Esophagus muscularis mucosa (tissue), 4 donors: ENCODE measurements around the gene TMEM250. TPM values are rescaled to one million over a fixed set of nuclear protein-coding genes. Genes with fewer than 3 reads are reported as not detected.
"Not testable (repeated sequence)": the region's sequence is repeated elsewhere in the genome, so short reads cannot be mapped to it uniquely, and the experiment has no call there.

Experiments
- DNase-seq: peaks from one replicate; pipeline ENCODE4 v3.0.0-alpha.2; 2017; ENCODE audit errors: extremely low spot score
- H3K27ac ChIP-seq, 4 donors: fragments of 200-600 bp; sonication (generic); replicated peaks in 1 of 4; 1 replicate in 3 of 4; 2 replicates in 1 of 4; pipeline ENCODE4 v1.5.1; 2016 to 2019; ENCODE audit warnings: mild to moderate bottlenecking in 1 of 4
- H3K27me3 ChIP-seq, 4 donors: fragments of 200-600 bp; sonication (generic); one replicate each; pipeline versions ENCODE4 v1.5.1 to v1.6.0; 2016 to 2019
- H3K36me3 ChIP-seq, 4 donors: fragments of 200-600 bp; sonication (generic); one replicate each; pipeline ENCODE4 v1.5.1; 2016 to 2019
- H3K4me1 ChIP-seq, 4 donors: fragments of 200-600 bp; sonication (generic); one replicate each; pipeline ENCODE4 v1.5.1; 2016 to 2019
- H3K4me3 ChIP-seq, 4 donors: fragments of 200-600 bp; sonication (generic); 1 replicate in 2 of 4; 2 replicates in 2 of 4; pipeline ENCODE4 v1.5.1; 2016 to 2019; ENCODE audit warnings: mild to moderate bottlenecking in 4 of 4, moderate library complexity in 1 of 4
- H3K9me3 ChIP-seq, 4 donors: fragments of 200-600 bp; sonication (generic); 1 replicate in 3 of 4; 2 replicates in 1 of 4; pipeline ENCODE4 v1.5.1; 2016 to 2019
- EP300 ChIP-seq: sonication (generic); formaldehyde crosslinking; IDR thresholded peaks from one replicate; pipeline ENCODE4 v1.6.1; 2017; ENCODE audit warnings: antibody characterized with exemption
- POLR2A ChIP-seq: fragments of 450-650 bp; IDR thresholded peaks from one replicate; pipeline ENCODE4 v1.6.1; 2017; ENCODE audit warnings: antibody characterized with exemption, moderate library complexity, mild to moderate bottlenecking, low read depth
- POLR2AphosphoS5 ChIP-seq, 2 donors: sonication (generic); formaldehyde crosslinking; IDR thresholded peaks; one replicate each; pipeline ENCODE4 v1.6.1; 2017; ENCODE audit warnings: antibody characterized with exemption in 2 of 2
- WGBS: methylation state at CpG from one replicate; pipeline ENCODE4 v1.1.5; 2018; 5-methylcytosine and 5-hydroxymethylcytosine counted together
- intact Hi-C: fragments of 100-400 bp; cut with DNase I; formaldehyde crosslinking; loops from one replicate; pipeline ENCODE4 v1.15.1; 2023
- total RNA-seq, 4 donors: library from RNA; depleted of rRNA; stranded (reverse); fragments of >200 nt; gene quantifications; one replicate each; pipeline versions ENCODE4 v1.1.0 to v1.2.1, GENCODE V29; 2016
- TF ChIP-seq, protein P1 (sequence below), 3 experiments: fragments of 200-600 bp in 2 of 3; fragments of 450-650 bp in 1 of 3; sonication (generic) in 2 of 3; IDR thresholded peaks; one replicate each; pipeline ENCODE4 v1.5.1; 2017 to 2019; ENCODE audit warnings: antibody characterized with exemption in 3 of 3, mild to moderate bottlenecking in 2 of 3, moderate library complexity in 1 of 3

TMEM250 gene
- total RNA-seq, 4 donors from 2014 or later, result 33.6 to 77.6 (median 59.4) TPM

DNA sequence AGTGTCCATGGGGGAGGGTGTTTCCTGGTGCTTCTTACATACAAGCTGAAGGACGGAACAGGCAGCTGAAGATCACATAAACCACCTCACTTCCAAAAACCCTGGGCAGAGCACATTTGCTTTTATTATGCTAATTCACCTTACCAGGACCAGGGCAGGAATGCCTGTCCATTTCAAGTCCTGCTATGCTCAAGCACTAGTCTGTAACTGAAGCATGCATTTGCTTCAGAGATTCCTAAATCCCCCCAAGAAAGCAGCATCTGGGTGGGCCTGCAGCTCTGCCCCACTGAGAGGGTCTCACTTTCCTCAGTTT is 14.2 kb downstream of the TMEM250 start:
- 83% methylated on average over 1 of the region's 1 CpG for WGBS
- Histone ChIP-seq H3K4me3 (no peak overlapping the region), H3K36me3 (no peaks in the 10 kb centered on the region), H3K9me3 (no peaks in the 10 kb centered on the region), H3K27ac (no peak overlapping the region), H3K27me3 (peaks cover 0 to 14% (median 0%) of the 10 kb centered on the region in 4 donors), H3K4me1 (peaks cover 57 to 71% (median 60%) of the 10 kb centered on the region in 4 donors)
- no peak for DNase-seq
- TF ChIP-seq POLR2AphosphoS5 (IDR thresholded peaks at IDR 0.05) (no peak), EP300 (no peak), POLR2A (no peak)
- TF ChIP-seq, protein P1, sequence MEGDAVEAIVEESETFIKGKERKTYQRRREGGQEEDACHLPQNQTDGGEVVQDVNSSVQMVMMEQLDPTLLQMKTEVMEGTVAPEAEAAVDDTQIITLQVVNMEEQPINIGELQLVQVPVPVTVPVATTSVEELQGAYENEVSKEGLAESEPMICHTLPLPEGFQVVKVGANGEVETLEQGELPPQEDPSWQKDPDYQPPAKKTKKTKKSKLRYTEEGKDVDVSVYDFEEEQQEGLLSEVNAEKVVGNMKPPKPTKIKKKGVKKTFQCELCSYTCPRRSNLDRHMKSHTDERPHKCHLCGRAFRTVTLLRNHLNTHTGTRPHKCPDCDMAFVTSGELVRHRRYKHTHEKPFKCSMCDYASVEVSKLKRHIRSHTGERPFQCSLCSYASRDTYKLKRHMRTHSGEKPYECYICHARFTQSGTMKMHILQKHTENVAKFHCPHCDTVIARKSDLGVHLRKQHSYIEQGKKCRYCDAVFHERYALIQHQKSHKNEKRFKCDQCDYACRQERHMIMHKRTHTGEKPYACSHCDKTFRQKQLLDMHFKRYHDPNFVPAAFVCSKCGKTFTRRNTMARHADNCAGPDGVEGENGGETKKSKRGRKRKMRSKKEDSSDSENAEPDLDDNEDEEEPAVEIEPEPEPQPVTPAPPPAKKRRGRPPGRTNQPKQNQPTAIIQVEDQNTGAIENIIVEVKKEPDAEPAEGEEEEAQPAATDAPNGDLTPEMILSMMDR (IDR thresholded peaks at IDR 0.05), result no peak
- intact Hi-C loops, result no loop called here

DNA sequence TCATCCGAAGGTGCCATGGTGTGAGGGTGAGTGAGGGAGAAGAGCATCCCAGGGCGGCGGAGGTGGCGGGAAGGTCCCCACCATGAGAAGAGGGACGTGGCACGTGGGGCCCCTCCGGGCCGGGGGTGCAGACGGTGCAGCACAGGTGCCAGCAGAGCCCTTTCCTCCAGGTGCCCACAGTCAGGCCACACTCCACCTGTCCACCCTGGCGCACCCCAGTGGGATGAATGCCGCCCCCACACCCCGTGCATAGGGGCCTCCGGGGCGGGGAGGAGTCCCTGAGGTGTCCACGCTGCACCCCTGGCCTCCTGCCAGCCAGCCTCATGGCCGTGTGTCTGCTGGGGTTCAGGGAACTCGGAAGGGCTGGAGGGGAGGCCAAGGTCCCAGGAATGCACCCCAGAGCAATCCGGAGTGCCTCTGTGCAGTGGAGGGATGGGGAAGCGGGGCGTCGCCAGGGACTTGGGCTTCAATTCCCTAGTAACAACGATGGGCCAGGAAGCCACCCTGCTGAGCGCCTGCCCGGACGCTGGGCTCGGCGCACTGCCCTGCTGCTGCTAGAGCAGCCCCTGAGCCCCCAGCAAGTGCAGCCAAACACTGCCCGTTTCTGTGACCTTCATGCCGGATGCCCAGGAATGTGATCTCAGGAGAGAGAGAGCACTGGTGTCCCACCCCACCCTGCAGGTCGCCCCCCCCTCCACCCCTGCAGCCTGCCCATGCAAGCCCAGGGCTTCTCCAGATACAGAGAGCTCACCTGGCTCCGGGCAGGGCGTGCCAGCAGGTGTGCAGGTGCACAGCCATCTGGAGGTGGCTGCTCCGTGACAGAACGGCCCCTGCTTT is 14.8 kb downstream of the TMEM250 start:
- intact Hi-C loops, result no loop called here
- Histone ChIP-seq H3K27ac (no peak overlapping the region), H3K27me3 (peaks cover 0 to 14% (median 0%) of the 10 kb centered on the region in 4 donors), H3K36me3 (no peaks in the 10 kb centered on the region), H3K9me3 (no peaks in the 10 kb centered on the region), H3K4me3 (no peak overlapping the region), H3K4me1 (peaks cover 56 to 71% (median 59%) of the 10 kb centered on the region in 4 donors)
- DNase-seq, result no peak
- 74% methylated on average over 20 of the region's 34 CpGs for WGBS
- TF ChIP-seq POLR2AphosphoS5 (IDR thresholded peaks at IDR 0.05), result no peak
- TF ChIP-seq, protein P1 (IDR thresholded peaks at IDR 0.05), result no peak

DNA sequence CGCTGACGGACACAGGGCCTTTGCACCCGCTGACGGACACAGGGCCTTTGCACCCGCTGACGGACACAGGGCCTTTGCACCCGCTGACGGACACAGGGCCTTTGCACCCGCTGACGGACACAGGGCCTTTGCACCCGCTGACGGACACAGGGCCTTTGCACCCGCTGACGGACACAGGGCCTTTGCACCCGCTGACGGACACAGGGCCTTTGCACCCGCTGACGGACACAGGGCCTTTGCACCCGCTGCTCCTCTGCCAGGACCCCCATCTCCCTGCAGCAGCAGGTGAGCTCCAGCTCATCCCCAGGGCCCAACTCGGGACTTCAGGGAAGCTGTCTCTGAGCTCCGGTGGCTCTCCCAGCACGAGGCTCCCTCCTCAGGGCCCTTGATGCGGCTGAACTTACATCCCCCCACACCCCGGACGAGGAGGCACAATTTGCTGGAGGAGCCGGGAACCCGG is 17.0 kb downstream of the TMEM250 start:
- H3K27me3 ChIP-seq, result peaks cover 0 to 14% (median 0%) of the 10 kb centered on the region in 4 donors
- peaks cover 38 to 63% (median 46%) of the 10 kb centered on the region in 4 donors for H3K4me1 ChIP-seq
- intact Hi-C loops, H3K36me3 ChIP-seq, H3K9me3 ChIP-seq, H3K4me3 ChIP-seq, H3K27ac ChIP-seq, DNase-seq: not testable (repeated sequence)
- 86% methylated on average over 2 of the region's 27 CpGs for WGBS

DNA sequence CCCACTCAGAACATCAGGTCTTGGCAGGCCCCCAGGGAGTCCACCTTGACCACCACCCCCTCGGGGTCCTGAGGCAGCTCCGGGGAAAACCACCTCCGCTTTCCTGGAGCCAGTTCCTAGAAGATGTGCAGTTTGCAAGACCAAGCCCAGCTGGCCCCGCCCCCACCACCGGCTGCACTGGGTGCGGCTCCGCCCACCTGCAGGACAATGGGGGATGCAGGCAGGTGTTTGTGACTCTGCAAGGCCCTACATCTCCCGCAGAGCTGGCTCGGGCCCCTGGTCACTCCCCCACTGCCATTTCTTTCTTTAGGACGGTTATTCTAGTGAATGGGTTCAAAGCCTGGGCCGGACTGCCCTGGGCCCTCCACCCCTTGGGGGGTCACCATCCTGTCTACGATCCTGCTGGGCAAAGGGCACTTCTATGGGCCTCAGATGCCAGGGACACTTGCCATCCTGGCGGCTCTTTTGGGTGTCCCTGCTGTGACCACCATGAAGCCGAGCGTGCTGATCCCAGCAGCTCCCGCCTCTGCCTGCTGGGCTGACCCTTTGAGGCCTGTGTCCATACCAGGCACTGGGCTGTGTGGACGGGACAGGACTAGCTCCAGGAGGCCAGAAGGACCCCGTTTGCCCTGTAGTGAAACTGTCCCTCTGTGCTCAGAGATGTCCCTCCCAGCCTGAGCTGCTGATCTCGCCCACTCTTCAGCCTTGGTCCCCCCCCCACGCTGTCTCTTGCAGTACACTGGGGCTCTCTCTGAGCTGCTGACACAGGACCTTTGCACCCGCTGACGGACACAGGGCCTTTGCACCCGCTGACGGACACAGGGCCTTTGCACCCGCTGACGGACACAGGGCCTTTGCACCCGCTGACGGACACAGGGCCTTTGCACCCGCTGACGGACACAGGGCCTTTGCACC is 17.7 kb downstream of the TMEM250 start:
- no peak overlapping the region for H3K4me3 ChIP-seq
- peaks cover 37 to 63% (median 47%) of the 10 kb centered on the region in 4 donors for H3K4me1 ChIP-seq
- DNase-seq, result no peak
- 56% methylated on average over 4 of the region's 30 CpGs for WGBS
- no peaks in the 10 kb centered on the region for H3K9me3 ChIP-seq
- H3K27ac ChIP-seq, result no peak overlapping the region
- TF ChIP-seq POLR2AphosphoS5 (IDR thresholded peaks at IDR 0.05), result no peak
- TF ChIP-seq, protein P1 (IDR thresholded peaks at IDR 0.05), result no peak
- no peak for TF ChIP-seq EP300
- TF ChIP-seq POLR2A, result no peak
- intact Hi-C loops, result no loop called here
- H3K27me3 ChIP-seq, result peaks cover 0 to 14% (median 0%) of the 10 kb centered on the region in 4 donors
- H3K36me3 ChIP-seq, result no peaks in the 10 kb centered on the region

DNA sequence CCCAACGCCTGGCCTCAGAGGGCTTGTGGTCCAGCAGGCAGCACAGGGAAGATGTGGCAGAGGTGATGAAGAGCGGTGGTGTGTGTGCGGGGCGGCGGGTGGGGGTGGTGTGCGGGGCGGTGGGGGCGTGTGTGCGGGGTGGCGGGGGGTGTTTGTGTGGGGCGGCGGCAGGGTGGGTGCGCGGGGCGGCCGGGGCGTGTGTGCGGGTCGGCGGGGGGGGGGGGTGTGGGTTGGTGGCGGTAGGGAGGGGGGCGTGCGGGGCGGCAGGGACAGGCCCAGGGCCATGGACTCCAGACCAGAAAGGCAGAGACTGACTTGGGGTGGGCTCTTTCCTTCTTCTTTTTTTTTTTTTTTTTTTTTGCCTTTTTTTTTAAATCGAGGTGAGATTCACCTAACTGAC is 19.1 kb downstream of the TMEM250 start:
- TF ChIP-seq EP300 (no peak), POLR2AphosphoS5 (IDR thresholded peaks at IDR 0.05) (no peak), POLR2A (no peak)
- TF ChIP-seq, protein P1 (IDR thresholded peaks at IDR 0.05), result no peak
- intact Hi-C loops, result no loop called here
- H3K36me3 ChIP-seq, result no peaks in the 10 kb centered on the region
- H3K27me3 ChIP-seq, result peaks cover 0 to 14% (median 0%) of the 10 kb centered on the region in 4 donors
- 70% methylated on average over 18 of the region's 25 CpGs for WGBS
- H3K4me3 ChIP-seq, result no peak overlapping the region
- H3K9me3 ChIP-seq, result no peaks in the 10 kb centered on the region
- DNase-seq, result no peak
- H3K27ac ChIP-seq, result peak overlapping the region in 2 of 4 donors; percentile 30 to 33
- H3K4me1 ChIP-seq, result peaks cover 26 to 53% (median 37%) of the 10 kb centered on the region in 4 donors
